Mucosa of stomach (tissue), 1 donor: Measurements from ENCODE around the gene ABHD3.
"Not testable (repeated sequence)": the region's sequence is repeated elsewhere in the genome, so short reads cannot be mapped to it uniquely, and the experiment has no call there.

Experiments
- H3K27me3 ChIP-seq: one replicate; pipeline ENCODE4 v1.7.0; 2013; ENCODE audit warnings: mild to moderate bottlenecking, low read length; ENCODE audit not compliant: control insufficient read depth, insufficient read depth
- H3K36me3 ChIP-seq: one replicate; pipeline ENCODE4 v1.7.0; 2013; ENCODE audit warnings: low read length; ENCODE audit not compliant: control insufficient read depth, insufficient read depth
- H3K4me1 ChIP-seq: one replicate; pipeline ENCODE4 v1.7.0; 2013; ENCODE audit warnings: mild to moderate bottlenecking, low read length; ENCODE audit not compliant: control insufficient read depth, insufficient read depth
- H3K4me3 ChIP-seq: one replicate; pipeline ENCODE4 v1.7.0; 2013; ENCODE audit warnings: low read length
- H3K9ac ChIP-seq: one replicate; pipeline ENCODE4 v1.7.0; 2013; ENCODE audit warnings: mild to moderate bottlenecking, low read length, moderate library complexity
- H3K9me3 ChIP-seq: one replicate; pipeline ENCODE4 v1.7.0; 2013; ENCODE audit warnings: mild to moderate bottlenecking, low read length, moderate library complexity; ENCODE audit not compliant: control insufficient read depth
- donor health status: Pancreatic carcinoma.

ABHD3 gene

GRCh38 chr18:21700528-21701075 is 4.0 kb downstream of the ABHD3 start:
- H3K4me1 ChIP-seq = no peaks in the 10 kb centered on the region
- no peaks in the 10 kb centered on the region for H3K27me3 ChIP-seq
- no peak overlapping the region for H3K4me3 ChIP-seq
- no peaks in the 10 kb centered on the region for H3K9me3 ChIP-seq
- no peak overlapping the region for H3K9ac ChIP-seq
- H3K36me3 ChIP-seq = no peaks in the 10 kb centered on the region

- no peaks in the 10 kb centered on the region for H3K36me3 ChIP-seq
- no peak overlapping the region for H3K4me3 ChIP-seq
- no peaks in the 10 kb centered on the region for H3K9me3 ChIP-seq
- H3K27me3 ChIP-seq = no peaks in the 10 kb centered on the region
- no peaks in the 10 kb centered on the region for H3K4me1 ChIP-seq
- H3K9ac ChIP-seq = no peak overlapping the region
Measured at GRCh38 chr18:21693322-21693721, 11.3 kb downstream of the ABHD3 start.

- H3K4me1 ChIP-seq = peaks cover 14% of the 10 kb centered on the region
- H3K4me3 ChIP-seq = no peak overlapping the region
- H3K9ac ChIP-seq = no peak overlapping the region
- no peaks in the 10 kb centered on the region for H3K27me3 ChIP-seq
- H3K9me3 ChIP-seq = no peaks in the 10 kb centered on the region
- no peaks in the 10 kb centered on the region for H3K36me3 ChIP-seq
Measured at GRCh38 chr18:21689736-21690135, 14.8 kb downstream of the ABHD3 start.

GRCh38 chr18:21686282-21687105 is 18.1 kb downstream of the ABHD3 start:
- H3K4me3 ChIP-seq = no peak overlapping the region
- H3K4me1 ChIP-seq = peaks cover 14% of the 10 kb centered on the region
- no peaks in the 10 kb centered on the region for H3K9me3 ChIP-seq
- no peaks in the 10 kb centered on the region for H3K27me3 ChIP-seq
- H3K9ac ChIP-seq = peak overlapping the region; percentile 11
- no peaks in the 10 kb centered on the region for H3K36me3 ChIP-seq

GRCh38 chr18:21685556-21685981 is 19.0 kb downstream of the ABHD3 start:
- H3K27me3 ChIP-seq, H3K4me3 ChIP-seq: not testable (repeated sequence)

GRCh38 chr18:21684731-21685130 is 19.8 kb downstream of the ABHD3 start:
- Histone ChIP-seq H3K9ac (no peak overlapping the region), H3K27me3 (no peaks in the 10 kb centered on the region), H3K36me3 (no peaks in the 10 kb centered on the region), H3K9me3 (no peaks in the 10 kb centered on the region), H3K4me1 (peaks cover 14% of the 10 kb centered on the region), H3K4me3 (no peak overlapping the region)

More at GRCh38 chr18:21685556-21685981, 19.0 kb downstream of the ABHD3 start:
- not testable (repeated sequence) for H3K36me3 ChIP-seq, H3K9ac ChIP-seq, H3K9me3 ChIP-seq
- peaks cover 14% of the 10 kb centered on the region for H3K4me1 ChIP-seq

- H3K4me1 ChIP-seq = peaks cover 22% of the 10 kb centered on the region
- peak overlapping the region; percentile 45 for H3K9ac ChIP-seq
- H3K36me3 ChIP-seq = no peaks in the 10 kb centered on the region
- no peaks in the 10 kb centered on the region for H3K9me3 ChIP-seq
- no peaks in the 10 kb centered on the region for H3K27me3 ChIP-seq
- no peak overlapping the region for H3K4me3 ChIP-seq
Measured at GRCh38 chr18:21682371-21683051, 22.1 kb downstream of the ABHD3 start.

- Histone ChIP-seq H3K4me3 (no peak overlapping the region), H3K27me3 (no peaks in the 10 kb centered on the region), H3K36me3 (no peaks in the 10 kb centered on the region), H3K9ac (no peak overlapping the region), H3K9me3 (no peaks in the 10 kb centered on the region), H3K4me1 (peaks cover 17% of the 10 kb centered on the region)
Measured at GRCh38 chr18:21680161-21680560, 24.4 kb downstream of the ABHD3 start.

GRCh38 chr18:21678859-21679258 is 25.7 kb downstream of the ABHD3 start:
- Histone ChIP-seq H3K27me3 (no peaks in the 10 kb centered on the region), H3K9ac (no peak overlapping the region), H3K36me3 (no peaks in the 10 kb centered on the region), H3K4me1 (peaks cover 25% of the 10 kb centered on the region), H3K4me3 (no peak overlapping the region), H3K9me3 (no peaks in the 10 kb centered on the region)

GRCh38 chr18:21675354-21675753 is 29.2 kb downstream of the ABHD3 start:
- not testable (repeated sequence) for H3K36me3 ChIP-seq, H3K9me3 ChIP-seq, H3K27me3 ChIP-seq, H3K9ac ChIP-seq, H3K4me3 ChIP-seq
- peaks cover 40% of the 10 kb centered on the region for H3K4me1 ChIP-seq

GRCh38 chr18:21672521-21673267 is 31.9 kb downstream of the ABHD3 start:
- Histone ChIP-seq H3K4me1 (peaks cover 51% of the 10 kb centered on the region), H3K9me3 (no peaks in the 10 kb centered on the region), H3K36me3 (no peaks in the 10 kb centered on the region), H3K27me3 (no peaks in the 10 kb centered on the region), H3K4me3 (no peak overlapping the region), H3K9ac (peak overlapping the region; percentile 26)
